GM19239 (cell line): ENCODE results near the gene CLK4.

ENCODE experiments used
- DNase-seq: peaks from one replicate; pipeline ENCODE4 v3.0.0; 2011; ENCODE audit warnings: low spot score; ENCODE audit not compliant: insufficient read length
- FAIRE-seq: peaks from 2 replicates; lab custom pipeline; 2011; peaks lifted over from hg19 to GRCh38; lab: Jason Lieb, UNC

Gene CLK4

GRCh38 chr5:178640331-178641045 lies 13.6 kb upstream of the CLK4 start:
- FAIRE-seq (no peak), DNase-seq (no peak)

GRCh38 chr5:178637356-178638074 lies 10.7 kb upstream of the CLK4 start:
- FAIRE-seq (no peak), DNase-seq (no peak)

GRCh38 chr5:178632285-178632684 lies 5.4 kb upstream of the CLK4 start:
- FAIRE-seq (no peak), DNase-seq (no peak)

- FAIRE-seq (no peak), DNase-seq (no peak)
Observed at GRCh38 chr5:178630951-178631350, 4.1 kb upstream of the CLK4 start.

- FAIRE-seq (no peak), DNase-seq (no peak)
Observed at GRCh38 chr5:178630475-178630930, 3.7 kb upstream of the CLK4 start.

- DNase-seq (no peak), FAIRE-seq (no peak)
Observed at GRCh38 chr5:178627259-178627598, 379 bp upstream of the CLK4 start.

- peak; percentile 80 for FAIRE-seq
- no peak for DNase-seq
Observed at GRCh38 chr5:178625679-178626483, 969 bp downstream of the CLK4 start.

- no peak for DNase-seq
- no peak for FAIRE-seq
Observed at GRCh38 chr5:178624631-178625546, 2.0 kb downstream of the CLK4 start.

GRCh38 chr5:178622679-178623247 lies 4.1 kb downstream of the CLK4 start:
- no peak for DNase-seq
- peak; percentile 23 for FAIRE-seq

- FAIRE-seq, result no peak
- DNase-seq, result no peak
Observed at GRCh38 chr5:178619390-178619789, 7.5 kb downstream of the CLK4 start.

- DNase-seq, result no peak
- peak; percentile 59 for FAIRE-seq
Observed at GRCh38 chr5:178612299-178612698, 14.6 kb downstream of the CLK4 start.

- no peak for DNase-seq
- FAIRE-seq, result no peak
Observed at GRCh38 chr5:178606269-178606668, 20.6 kb downstream of the CLK4 start.

- DNase-seq (no peak), FAIRE-seq (no peak)
Observed at GRCh38 chr5:178605788-178606187, 21.1 kb downstream of the CLK4 start.

- FAIRE-seq, result no peak
- DNase-seq, result no peak
Observed at GRCh38 chr5:178602752-178603151, 24.1 kb downstream of the CLK4 start.

GRCh38 chr5:178595750-178596149 lies 31.1 kb downstream of the CLK4 start:
- DNase-seq (no peak), FAIRE-seq (no peak)

GRCh38 chr5:178595150-178595549 lies 31.7 kb downstream of the CLK4 start:
- FAIRE-seq (no peak), DNase-seq (no peak)

- peak; percentile 33 for FAIRE-seq
- DNase-seq, result no peak
Observed at GRCh38 chr5:178590924-178591423, 35.9 kb downstream of the CLK4 start.

GRCh38 chr5:178590141-178590923 lies 36.5 kb downstream of the CLK4 start, which contains the start of gene COL23A1:
TSS of gene COL23A1 (minus strand) at chr5:178590393.
- DNase-seq (no peak), FAIRE-seq (no peak)
